ENCODE measurements around the gene SLC2A1. TPM values are rescaled to one million over a fixed set of nuclear protein-coding genes. Genes with fewer than 3 reads are reported as not detected.

Gene SLC2A1
- 94.7 to 148 TPM (median 113 TPM) in 5 replicates for total RNA-seq (2022; extraction: Qiagen RNA extraction)

DNA sequence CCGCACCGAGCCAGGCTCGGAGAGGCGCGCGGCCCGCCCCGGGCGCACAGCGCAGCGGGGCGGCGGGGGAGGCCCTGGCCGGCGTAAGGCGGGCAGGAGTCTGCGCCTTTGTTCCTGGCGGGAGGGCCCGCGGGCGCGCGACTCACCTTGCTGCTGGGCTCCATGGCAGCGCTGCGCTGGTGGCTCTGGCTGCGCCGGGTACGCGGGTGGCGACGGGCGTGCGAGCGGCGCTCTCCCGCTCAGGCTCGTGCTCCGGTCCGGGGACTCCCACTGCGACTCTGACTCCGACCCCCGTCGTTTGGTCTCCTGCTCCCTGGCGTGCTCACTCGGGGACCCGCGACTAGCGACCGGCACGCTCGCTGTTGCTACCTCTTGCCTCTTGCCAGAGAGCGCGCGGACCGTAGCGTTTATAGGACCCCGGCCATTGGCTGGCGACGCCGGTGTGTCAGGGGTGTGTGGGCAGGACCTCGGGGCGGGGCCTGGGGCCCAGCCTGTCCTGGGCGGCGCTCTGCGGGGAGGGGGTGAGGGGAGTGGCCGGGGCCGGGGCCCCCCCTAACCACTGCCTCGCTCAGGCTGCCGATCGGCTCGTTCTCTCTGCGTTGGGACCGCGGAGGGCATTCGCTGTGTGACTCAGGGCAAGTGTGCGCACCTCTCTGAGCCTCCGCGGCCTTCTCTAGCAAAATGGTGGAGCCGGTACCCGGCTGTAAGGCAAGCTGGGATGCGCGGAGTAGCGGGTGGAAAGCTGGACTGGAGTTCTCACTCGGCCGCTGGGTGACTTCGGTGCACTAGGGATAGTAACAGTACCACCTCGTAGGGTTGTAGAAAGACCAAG is at the start of gene SLC2A1:
SLC2A1 (minus strand) TSS at position 381 of the 832 bp plus-strand sequence; CDS start at position 164, 217 bp downstream.

Other genes starting within 250 kb of the SLC2A1 start
- gene CLDN19, start 218.6 kb downstream of the SLC2A1 start, total RNA-seq (2022; extraction: Qiagen RNA extraction): not detected in 5 replicates
- gene P3H1, start 191.8 kb downstream of the SLC2A1 start, total RNA-seq (2022; extraction: Qiagen RNA extraction): 26.4 to 32.6 TPM (median 31.3 TPM) in 5 replicates
- 2.6 to 4.5 TPM (median 3.1 TPM) in 5 replicates for gene C1orf50, start 191.6 kb downstream of the SLC2A1 start, total RNA-seq (2022; extraction: Qiagen RNA extraction)
- 0.05 to 0.22 TPM (median 0.10 TPM) in 5 replicates for gene TMEM269, start 173.9 kb downstream of the SLC2A1 start, total RNA-seq (2022; extraction: Qiagen RNA extraction)
- 3.1 to 4.6 TPM (median 3.8 TPM) in 5 replicates for gene ERMAP, start 141.7 kb downstream of the SLC2A1 start, total RNA-seq (2022; extraction: Qiagen RNA extraction)
- 11.6 to 14.8 TPM (median 14.6 TPM) in 5 replicates for gene SVBP, start 141.5 kb downstream of the SLC2A1 start, total RNA-seq (2022; extraction: Qiagen RNA extraction)
- gene ZNF691, start 112.3 kb downstream of the SLC2A1 start, total RNA-seq (2022; extraction: Qiagen RNA extraction): 5.6 to 7.3 TPM (median 7.0 TPM) in 5 replicates
- 170 to 195 TPM (median 177 TPM) in 5 replicates for gene EBNA1BP2, start 213.4 kb upstream of the SLC2A1 start, total RNA-seq (2022; extraction: Qiagen RNA extraction)
- gene CFAP57, start 213.5 kb upstream of the SLC2A1 start, total RNA-seq (2022; extraction: Qiagen RNA extraction): 0.20 to 0.53 TPM (median 0.38 TPM) in 5 replicates

Data from A549 treated with AZD2906 at 1 μM for 4 hours (cell line).